G401.6 (cell line): Measurements from ENCODE around the gene AP1M1.
A peak's percentile ranks its signal among the peaks of the same experiment; 100 is the strongest.

Experiments used
- FAIRE-seq: peaks from 2 replicates; lab custom pipeline; 2012; peaks lifted over from hg19 to GRCh38; lab: Jason Lieb, UNC

The AP1M1 gene

GRCh38 chr19:16233836-16234551, 36.3 kb downstream of the AP1M1 start:
- FAIRE-seq = no peak

GRCh38 chr19:16234552-16235445, 37.1 kb downstream of the AP1M1 start:
- no peak for FAIRE-seq

- FAIRE-seq = no peak
These were observed 38.3 kb downstream of the AP1M1 start for GRCh38 chr19:16235811-16236652.

- FAIRE-seq = no peak
These were observed 46.4 kb downstream of the AP1M1 start for GRCh38 chr19:16244091-16244490.

GRCh38 chr19:16247353-16248182, 49.9 kb downstream of the AP1M1 start:
- peak; percentile 39 for FAIRE-seq

GRCh38 chr19:16248380-16249023, 50.8 kb downstream of the AP1M1 start:
- no peak for FAIRE-seq

GRCh38 chr19:16249826-16250404, 52.2 kb downstream of the AP1M1 start:
- FAIRE-seq = no peak

GRCh38 chr19:16252459-16253205, 54.9 kb downstream of the AP1M1 start:
- FAIRE-seq = no peak

GRCh38 chr19:16254851-16255408, 57.2 kb downstream of the AP1M1 start:
- no peak for FAIRE-seq

- no peak for FAIRE-seq
These were observed 59.8 kb downstream of the AP1M1 start for GRCh38 chr19:16257509-16258002.

GRCh38 chr19:16258440-16258903, 60.8 kb downstream of the AP1M1 start:
- FAIRE-seq = no peak

GRCh38 chr19:16259385-16260159, 61.9 kb downstream of the AP1M1 start:
- FAIRE-seq = no peak

- no peak for FAIRE-seq
These were observed 62.6 kb downstream of the AP1M1 start for GRCh38 chr19:16260160-16260811.

GRCh38 chr19:16260812-16261161, 63.1 kb downstream of the AP1M1 start:
- no peak for FAIRE-seq

GRCh38 chr19:16261584-16262368, 64.1 kb downstream of the AP1M1 start:
- no peak for FAIRE-seq

GRCh38 chr19:16262618-16263017, 64.9 kb downstream of the AP1M1 start:
- no peak for FAIRE-seq

- FAIRE-seq = no peak
These were observed 65.5 kb downstream of the AP1M1 start for GRCh38 chr19:16263141-16263761.
